Measurements from ENCODE around the gene DNAAF5.
A peak's percentile ranks its signal among the peaks of the same experiment; 100 is the strongest.

Gene DNAAF5

GRCh38 chr7:726084-726853, at the start of gene DNAAF5:
DNAAF5 (plus strand) TSS chr7:726699; CDS start chr7:726721, 22 bp downstream.
- peak; percentile 76 to 82 for DNase-seq (ENCODE audit: low read depth in 2 of 2)

DNA sequence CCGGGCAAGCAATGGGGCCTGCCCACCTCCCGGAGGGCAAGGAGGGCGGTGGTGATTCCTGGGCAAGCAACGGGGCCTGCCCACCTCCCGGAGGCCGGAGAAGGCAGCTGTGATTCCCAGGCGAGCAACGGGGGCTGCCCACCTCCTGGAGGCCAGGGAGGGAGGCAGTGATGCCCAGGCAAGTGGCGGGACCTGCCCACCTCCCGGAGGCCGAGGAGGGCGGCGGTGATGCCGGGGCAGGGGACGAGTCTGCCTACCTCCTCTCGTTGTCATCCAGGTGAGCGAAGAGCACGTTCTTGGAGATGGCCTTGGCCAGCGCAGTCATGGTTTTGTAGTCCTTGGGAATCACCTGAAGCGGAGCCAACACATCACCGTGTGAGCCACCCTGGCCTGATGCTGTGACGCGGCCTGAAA, 49.5 kb upstream of the DNAAF5 start:
- DNase-seq (ENCODE audit: low read depth in 2 of 2): no peak

- no peak for DNase-seq (ENCODE audit: low read depth in 2 of 2)
Measured at GRCh38 chr7:680411-681127, 45.9 kb upstream of the DNAAF5 start.

DNA sequence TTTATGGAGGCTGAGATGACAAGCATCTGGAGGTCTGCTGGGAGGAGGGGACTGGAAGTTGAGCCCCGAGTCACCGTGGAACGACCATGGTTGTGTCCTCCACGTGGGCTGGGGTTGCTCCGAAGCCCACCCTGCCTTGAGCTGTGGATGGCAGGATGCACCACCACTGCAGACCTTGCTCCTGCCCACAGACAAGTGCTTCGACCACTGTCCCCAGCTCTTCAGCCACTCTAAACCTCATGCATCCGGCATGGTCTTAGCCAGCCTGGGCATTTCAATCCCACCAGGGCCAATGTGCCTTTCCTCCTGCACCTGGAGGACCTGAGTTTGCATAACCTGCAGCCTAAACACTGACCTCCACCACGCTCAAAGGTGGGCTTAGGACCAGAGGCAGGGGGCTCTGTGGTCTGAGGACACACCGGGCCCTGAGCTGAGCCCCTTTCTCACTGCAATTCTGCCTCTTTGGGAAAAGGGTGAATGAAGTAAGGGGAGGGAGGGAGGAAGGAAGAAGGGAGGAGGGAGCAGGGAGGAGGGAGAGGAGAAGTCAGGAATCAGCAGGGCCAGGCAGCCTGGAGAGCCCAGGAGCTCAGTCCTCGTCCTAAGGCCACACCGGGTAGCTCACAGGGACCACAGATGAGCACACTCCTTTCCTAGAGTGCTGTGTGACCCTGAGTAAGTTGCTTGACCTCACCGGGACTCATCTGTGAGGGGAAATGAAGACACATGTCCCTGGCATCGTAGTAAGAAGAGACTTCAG, 44.8 kb upstream of the DNAAF5 start:
- no peak for DNase-seq (ENCODE audit: low read depth in 2 of 2)

GRCh38 chr7:682810-683209, 43.7 kb upstream of the DNAAF5 start:
- no peak for DNase-seq (ENCODE audit: low read depth in 2 of 2)

DNA sequence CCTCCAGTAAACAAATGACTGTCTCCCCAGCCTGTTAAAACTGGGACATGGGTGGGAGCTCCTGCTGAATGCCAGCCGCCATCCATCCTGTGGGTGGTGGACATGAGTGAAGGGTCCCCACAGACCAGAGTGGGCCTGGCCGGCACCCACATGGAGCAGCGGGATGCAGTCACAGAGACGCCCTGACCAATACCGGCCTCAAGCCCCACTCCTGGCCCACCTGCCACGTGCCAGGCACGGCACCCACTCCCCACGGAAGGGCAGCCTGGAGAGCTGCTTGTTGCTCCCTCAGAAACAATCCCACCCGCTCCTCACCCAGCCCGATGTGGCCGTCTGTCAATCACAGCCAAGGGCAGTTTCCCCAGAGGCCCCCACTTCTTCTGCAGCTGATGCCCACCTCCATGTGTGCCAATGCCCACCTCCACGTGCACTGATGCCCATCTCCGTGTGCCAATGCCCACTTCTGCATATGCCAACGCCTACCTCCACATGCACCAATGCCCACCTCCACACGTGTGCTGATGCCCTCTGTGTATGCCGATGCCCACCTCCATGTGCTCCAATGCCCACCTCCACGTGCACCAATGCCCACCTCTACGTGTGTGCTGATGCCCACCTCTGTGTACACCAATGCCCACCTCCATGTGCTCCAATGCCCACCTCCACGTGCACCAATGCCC, 42.8 kb upstream of the DNAAF5 start:
- no peak for DNase-seq (ENCODE audit: low read depth in 2 of 2)

- no peak for DNase-seq (ENCODE audit: low read depth in 2 of 2)
Measured at GRCh38 chr7:684416-684815, 42.1 kb upstream of the DNAAF5 start.

DNA sequence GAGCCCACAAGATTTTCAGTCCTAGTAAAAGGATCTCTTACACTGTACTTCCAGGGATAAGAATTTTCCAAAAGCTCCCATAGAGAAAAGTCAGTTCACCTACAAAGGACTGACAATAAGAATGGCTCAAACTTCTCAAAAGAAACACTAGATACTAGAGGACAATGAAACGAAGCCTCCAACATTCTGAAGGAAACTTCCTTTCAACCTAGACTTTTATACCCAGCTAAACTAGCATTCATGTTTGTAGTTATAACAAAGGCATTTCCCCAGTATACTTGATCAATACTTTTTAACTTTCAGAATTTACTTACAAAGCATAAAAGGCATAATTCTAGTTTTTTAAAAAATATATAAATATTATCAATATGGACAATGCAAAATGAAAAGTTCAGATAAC, 41.0 kb upstream of the DNAAF5 start:
- DNase-seq (ENCODE audit: low read depth in 2 of 2): no peak

DNA sequence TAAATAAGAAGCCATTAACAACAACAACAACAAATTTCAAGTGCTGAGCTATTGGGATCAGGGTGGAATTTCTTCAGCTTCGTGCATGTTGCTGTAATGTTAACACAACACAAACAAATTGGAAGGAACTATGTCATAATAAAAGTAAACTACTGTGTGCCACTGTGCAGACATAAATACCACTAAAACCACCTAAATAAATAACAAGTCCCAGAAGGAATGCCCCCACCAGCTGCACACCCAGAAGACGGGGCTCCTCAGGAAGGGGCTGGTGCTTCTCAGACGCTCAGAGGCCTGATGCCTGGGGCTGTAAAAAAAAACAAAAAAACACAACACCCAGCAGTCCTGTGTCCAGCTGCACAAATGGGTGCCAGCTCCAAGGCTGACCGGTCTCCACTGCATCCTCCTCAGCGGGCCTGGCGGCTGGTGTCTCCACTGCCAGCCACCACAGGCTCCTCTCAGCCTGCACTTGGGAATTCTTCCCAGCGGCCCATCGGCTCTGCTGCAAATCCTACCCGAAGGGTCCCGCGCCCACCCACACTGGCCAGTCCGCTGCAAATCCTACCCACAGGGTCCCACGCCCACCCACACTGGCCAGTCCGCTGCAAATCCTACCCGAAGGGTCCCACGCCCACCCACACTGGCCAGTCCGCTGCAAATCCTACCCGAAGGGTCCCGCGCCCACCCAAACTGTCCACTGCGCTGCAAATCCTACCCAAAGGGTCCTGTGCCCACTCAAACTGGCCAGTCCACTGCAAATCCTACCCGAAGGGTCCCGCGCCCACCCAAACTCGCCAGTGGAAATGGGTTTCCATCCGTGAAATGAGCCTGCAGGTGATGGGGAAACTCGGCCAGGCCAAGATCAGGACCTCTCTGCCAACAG, 35.8 kb upstream of the DNAAF5 start:
- no peak for DNase-seq (ENCODE audit: low read depth in 2 of 2)

DNA sequence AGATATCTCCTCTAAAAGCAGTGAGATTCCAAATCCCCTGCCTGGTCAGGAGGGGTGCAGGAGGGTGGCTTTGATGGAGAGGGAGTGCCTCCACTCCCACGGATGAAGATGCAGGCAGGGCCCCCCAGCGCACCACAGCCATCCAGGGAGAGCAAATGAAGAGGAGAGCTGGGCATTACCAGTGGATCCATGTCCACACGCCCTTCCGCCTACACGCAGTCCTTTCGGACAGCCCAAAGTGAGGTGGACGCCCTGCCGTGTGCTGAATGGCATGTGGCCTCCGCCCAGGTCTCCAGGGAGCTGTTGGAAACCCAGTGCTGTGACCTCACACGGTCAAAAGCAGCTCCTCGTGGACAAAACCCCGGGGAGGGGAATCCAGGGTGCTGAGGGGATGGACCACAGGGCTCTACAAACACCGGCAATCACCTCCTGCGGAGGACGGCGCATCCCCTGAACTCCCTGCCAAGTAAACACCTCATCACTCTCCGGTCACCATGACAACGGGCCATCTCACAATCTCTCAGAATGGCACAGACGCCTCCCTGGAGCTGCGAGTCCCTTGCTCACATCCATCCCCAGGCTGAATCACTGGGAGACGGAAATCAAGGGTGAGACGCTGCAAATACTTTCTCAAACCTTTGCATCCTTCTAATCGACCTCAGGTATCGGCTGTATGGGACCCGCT, 35.0 kb upstream of the DNAAF5 start:
- no peak for DNase-seq (ENCODE audit: low read depth in 2 of 2)

DNA sequence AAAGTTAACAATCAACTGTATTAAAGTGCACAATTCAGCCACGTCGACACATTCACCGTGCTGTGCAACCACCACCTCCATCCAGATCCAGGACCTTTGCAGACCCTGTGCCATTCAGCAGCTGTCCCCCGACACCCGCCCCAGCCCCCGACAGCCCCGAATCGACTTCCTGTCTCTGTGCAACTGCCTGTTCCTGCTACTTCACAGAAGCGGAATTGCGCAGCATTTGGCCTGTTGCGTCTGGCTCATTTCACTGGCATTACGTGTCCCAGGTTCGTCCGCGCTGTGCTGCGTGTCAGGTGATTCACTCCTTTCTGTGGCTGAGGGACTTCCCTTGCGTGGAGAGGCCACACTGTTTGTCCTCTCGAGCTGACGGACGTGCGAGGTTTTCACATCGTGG, 33.2 kb upstream of the DNAAF5 start:
- no peak for DNase-seq (ENCODE audit: low read depth in 2 of 2)

- no peak for DNase-seq (ENCODE audit: low read depth in 2 of 2)
Measured at GRCh38 chr7:696426-696811, 30.1 kb upstream of the DNAAF5 start.

GRCh38 chr7:696812-697551, 29.5 kb upstream of the DNAAF5 start:
- no peak for DNase-seq (ENCODE audit: low read depth in 2 of 2)

DNA sequence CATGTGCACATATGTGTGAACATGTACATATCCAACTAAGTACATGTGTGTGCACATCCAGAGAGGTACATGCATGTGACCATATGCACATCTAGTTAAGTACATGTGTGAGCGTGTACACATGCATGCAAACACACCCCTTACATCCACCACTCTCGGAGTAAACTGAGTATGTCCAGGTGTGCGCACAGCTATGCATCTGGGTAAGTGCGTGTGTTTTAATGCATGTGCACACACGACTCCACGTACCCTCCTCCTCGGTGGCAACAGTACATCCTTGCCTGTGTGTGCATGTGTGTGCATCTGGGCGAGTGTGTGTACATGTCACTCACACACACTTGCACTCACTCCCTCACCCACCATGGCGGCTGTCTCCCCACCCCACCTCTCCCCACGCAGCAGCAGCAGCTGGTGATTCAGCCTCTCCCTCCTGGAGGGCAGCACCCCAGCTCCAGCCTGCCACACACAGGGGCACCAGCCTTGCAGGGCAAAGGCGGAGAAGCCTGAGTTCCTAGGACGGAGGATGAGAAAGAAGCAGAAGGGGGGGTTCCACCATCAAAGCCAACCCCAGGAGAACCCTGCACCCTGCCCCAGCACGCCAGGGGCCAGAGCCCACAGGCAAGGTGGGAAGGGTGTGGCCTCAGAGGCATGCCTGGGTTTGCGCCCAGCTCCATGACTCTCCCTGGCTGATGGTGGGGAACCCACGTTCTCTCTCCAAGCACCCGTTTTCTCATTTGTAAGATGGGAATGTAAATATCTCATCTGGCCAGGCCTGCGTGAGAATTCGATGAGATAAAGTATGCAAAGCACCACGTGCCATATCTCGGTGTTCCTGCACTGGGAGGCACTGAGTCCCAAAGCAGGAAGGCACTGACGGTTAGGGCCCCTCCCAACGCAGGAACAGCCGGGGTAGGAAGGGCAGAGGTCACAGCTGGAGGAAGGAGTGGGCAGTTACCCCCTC, 27.7 kb upstream of the DNAAF5 start:
- DNase-seq (ENCODE audit: low read depth in 2 of 2): no peak

DNA sequence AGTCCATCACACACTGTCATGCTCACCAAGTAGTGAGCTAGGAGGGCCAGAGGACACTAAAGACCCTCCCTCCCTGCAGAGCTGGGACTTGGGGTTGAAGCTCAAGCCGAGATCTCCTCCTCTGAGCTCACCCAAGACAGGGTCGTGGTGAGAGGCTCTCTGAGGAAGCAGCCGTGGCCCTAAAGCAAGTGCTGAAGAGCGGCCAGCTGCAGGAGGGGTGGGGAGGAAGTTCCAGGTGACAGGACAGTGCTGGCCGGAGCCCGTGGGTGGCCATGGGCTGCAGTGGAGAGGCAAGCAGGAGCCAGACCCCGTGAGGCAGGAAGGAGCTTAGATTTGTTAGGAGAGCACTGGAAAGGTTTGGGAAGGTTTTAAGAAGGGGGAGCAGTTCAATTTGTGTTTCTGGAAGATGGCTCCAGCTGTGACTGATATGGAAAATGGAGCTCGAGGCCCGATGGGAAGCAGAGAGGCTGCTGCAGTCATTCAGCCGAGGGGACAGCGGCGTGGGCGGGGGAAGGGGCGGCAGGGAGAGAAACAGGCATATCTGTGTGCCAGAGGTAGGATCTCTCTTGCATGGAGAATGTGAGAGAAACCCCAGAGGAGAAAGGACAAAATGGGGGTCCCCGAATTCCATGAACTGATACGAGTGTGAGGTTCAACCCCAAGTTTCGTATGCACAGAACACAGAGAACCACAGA, 26.9 kb upstream of the DNAAF5 start:
- DNase-seq (ENCODE audit: low read depth in 2 of 2): no peak

DNA sequence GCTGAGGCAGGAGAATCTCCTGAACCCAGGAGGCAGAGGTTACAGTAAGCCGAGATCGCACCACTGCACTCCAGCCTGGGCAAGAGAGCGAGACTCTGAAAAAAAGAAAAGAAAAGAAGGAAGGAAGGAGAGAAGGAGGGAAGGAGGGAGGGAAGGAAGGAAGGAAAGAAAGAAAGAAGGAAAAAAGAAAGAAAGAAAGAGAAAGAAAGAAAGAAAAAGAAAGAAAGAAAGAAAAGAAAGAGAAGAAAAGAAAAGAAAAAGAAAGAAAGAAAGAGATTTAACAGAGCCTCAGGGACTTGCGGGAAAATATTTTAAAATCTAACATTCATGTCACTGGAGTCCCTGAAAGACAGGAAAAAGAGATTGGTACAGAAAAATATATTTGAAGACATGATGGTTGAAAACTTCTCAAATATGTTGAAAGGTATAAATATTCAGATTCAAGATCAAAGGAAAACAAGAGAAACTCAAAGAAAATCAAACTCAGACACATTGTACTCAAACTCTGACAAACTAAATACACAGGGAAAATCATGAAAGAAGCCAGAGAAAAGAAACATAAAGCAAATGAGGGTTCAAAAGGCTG, 25.3 kb upstream of the DNAAF5 start:
- DNase-seq (ENCODE audit: low read depth in 2 of 2): no peak

- no peak for DNase-seq (ENCODE audit: low read depth in 2 of 2)
Measured at GRCh38 chr7:703049-703448, 23.4 kb upstream of the DNAAF5 start.

GRCh38 chr7:706721-707120, 19.8 kb upstream of the DNAAF5 start:
- no peak for DNase-seq (ENCODE audit: low read depth in 2 of 2)
